ENCODE data around the gene ASPN.
"Not testable (repeated sequence)": the region's sequence is repeated elsewhere in the genome, so short reads cannot be mapped to it uniquely, and the experiment has no call there.

ASPN gene

GRCh38 chr9:92411157-92411556 is 71.1 kb downstream of the ASPN start:
- not testable (repeated sequence) for DNase-seq (ENCODE audit: low read depth)

- DNase-seq (ENCODE audit: low read depth): no peak
Observed at GRCh38 chr9:92408747-92409478, 73.4 kb downstream of the ASPN start.

- DNase-seq (ENCODE audit: low read depth): no peak
Observed at GRCh38 chr9:92407818-92408217, 74.5 kb downstream of the ASPN start.

- DNase-seq (ENCODE audit: low read depth): no peak
Observed at GRCh38 chr9:92406477-92406876, 75.8 kb downstream of the ASPN start.

Data from GM04503 (cell line).